ENCODE results near the gene FAM131B. TPM values are rescaled to one million over a fixed set of nuclear protein-coding genes. Genes with fewer than 3 reads are reported as not detected.
A peak's percentile ranks its signal among the peaks of the same experiment; 100 is the strongest.

The FAM131B gene
- total and polyA plus RNA-seq, 2 of the 13 experiments (the other 11 are each of a cell fraction or from before 2014, with no cell fraction given): 0.07 TPM; not detected in 1

DNA sequence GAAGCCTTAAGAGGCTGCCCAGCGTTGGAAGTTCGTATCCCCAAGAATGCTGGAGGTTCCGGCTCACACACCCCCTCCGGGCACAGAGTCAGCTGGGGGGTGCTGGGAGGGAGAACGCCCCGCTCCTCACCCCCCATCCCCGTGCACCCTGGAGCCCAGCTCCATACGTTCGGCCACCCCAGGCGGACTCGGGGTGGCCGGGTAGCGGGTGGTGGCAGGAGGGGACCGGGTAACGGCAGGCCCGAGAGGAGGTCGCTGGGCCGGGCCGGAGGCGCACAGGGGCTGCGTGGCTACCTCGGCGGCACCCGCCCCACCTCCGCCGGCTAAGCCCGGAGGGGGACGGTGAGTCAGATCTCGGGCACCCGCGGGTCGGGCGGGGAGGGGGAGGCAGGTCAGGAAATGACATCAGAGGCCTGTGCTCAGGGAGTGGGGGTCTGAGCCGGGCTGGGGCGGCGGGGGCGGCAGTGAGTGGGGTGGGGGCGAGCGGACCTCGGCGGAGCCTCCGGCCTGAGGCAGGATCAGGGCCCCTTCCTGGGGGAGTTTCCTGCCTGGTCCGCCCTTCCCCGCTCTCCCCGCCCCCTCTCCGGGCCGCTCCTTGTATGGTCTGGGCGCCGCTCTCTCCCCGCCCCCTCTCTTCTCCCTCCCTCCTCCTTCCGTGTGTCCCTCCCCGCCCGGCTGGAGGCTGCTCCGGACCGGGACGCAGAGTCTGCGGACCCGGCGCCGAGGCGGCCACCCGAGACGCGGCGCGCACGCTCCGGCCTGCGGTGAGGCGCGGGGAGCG lies 18.3 kb upstream of the FAM131B start, which contains the start of gene ZYX (continued):
- TF ChIP-seq CAMTA2 (CRISPR knock-in tag; IDR thresholded peaks at IDR 0.05; ENCODE audit: borderline replicate concordance) (peak; percentile 81; the same call in 1 of the 2 replicates), ZNF160 (CRISPR knock-in tag; IDR thresholded peaks at IDR 0.05) (peak; percentile 32; the same call in 1 of the 2 replicates), PHF5A (CRISPR knock-in tag; IDR thresholded peaks at IDR 0.05; ENCODE audit: low read depth, unreplicated experiment) (no peak), RNF2 (conservative IDR thresholded peaks at IDR 0.05; ENCODE audit: low read depth) (0 out of 2 replicates have a peak, but pooled peaks have one; percentile 19), ZNF570 (CRISPR knock-in tag; IDR thresholded peaks at IDR 0.05; ENCODE audit: borderline replicate concordance) (no peak), SOX6 (IDR thresholded peaks at IDR 0.05) (no peak), SOX6 (CRISPR knock-in tag; IDR thresholded peaks at IDR 0.05) (peak; percentile 45), ZNF777 (CRISPR knock-in tag; IDR thresholded peaks at IDR 0.05) (peak; percentile 11; the same call in 1 of the 2 replicates), ZNF747 (CRISPR knock-in tag; IDR thresholded peaks at IDR 0.05; ENCODE audit: borderline replicate concordance) (peak; percentile 19; the same call in 1 of the 2 replicates), ZNF572 (CRISPR knock-in tag; IDR thresholded peaks at IDR 0.05) (peak; percentile 84; the same call in 1 of the 2 replicates), AKAP8 (CRISPR knock-in tag; IDR thresholded peaks at IDR 0.05) (no peak), ZNF746 (CRISPR knock-in tag; IDR thresholded peaks at IDR 0.05) (peak; percentile 84), HNRNPK (IDR thresholded peaks at IDR 0.05; ENCODE audit: low read depth, low read length, poor library complexity, severe bottlenecking) (peak; percentile 45), POLR2AphosphoS5 (IDR thresholded peaks at IDR 0.05; ENCODE audit: low read depth, low read length) (peak; percentile 40), ZBTB7B (CRISPR knock-in tag; IDR thresholded peaks at IDR 0.05) (0 out of 2 replicates have a peak, but pooled peaks have one; percentile 28), ZKSCAN8 (CRISPR knock-in tag; IDR thresholded peaks at IDR 0.05; ENCODE audit: borderline replicate concordance) (no peak), RAD21 (CRISPR knock-in tag; IDR thresholded peaks at IDR 0.05) (0 out of 2 replicates have a peak, but pooled peaks have one; percentile 5), ZNF75D (CRISPR knock-in tag; IDR thresholded peaks at IDR 0.05; ENCODE audit: borderline replicate concordance) (no peak), ZNF687 (CRISPR knock-in tag; IDR thresholded peaks at IDR 0.05) (peak; percentile 74), NONO (IDR thresholded peaks at IDR 0.05) (no peak), NONO (CRISPR knock-in tag; conservative IDR thresholded peaks at IDR 0.05) (peak; percentile 48), IRX3 (CRISPR knock-in tag; IDR thresholded peaks at IDR 0.05; ENCODE audit: borderline replicate concordance, low read depth) (0 out of 2 replicates have a peak, but pooled peaks have one; percentile 16)
- TF ChIP-seq, protein P1, sequence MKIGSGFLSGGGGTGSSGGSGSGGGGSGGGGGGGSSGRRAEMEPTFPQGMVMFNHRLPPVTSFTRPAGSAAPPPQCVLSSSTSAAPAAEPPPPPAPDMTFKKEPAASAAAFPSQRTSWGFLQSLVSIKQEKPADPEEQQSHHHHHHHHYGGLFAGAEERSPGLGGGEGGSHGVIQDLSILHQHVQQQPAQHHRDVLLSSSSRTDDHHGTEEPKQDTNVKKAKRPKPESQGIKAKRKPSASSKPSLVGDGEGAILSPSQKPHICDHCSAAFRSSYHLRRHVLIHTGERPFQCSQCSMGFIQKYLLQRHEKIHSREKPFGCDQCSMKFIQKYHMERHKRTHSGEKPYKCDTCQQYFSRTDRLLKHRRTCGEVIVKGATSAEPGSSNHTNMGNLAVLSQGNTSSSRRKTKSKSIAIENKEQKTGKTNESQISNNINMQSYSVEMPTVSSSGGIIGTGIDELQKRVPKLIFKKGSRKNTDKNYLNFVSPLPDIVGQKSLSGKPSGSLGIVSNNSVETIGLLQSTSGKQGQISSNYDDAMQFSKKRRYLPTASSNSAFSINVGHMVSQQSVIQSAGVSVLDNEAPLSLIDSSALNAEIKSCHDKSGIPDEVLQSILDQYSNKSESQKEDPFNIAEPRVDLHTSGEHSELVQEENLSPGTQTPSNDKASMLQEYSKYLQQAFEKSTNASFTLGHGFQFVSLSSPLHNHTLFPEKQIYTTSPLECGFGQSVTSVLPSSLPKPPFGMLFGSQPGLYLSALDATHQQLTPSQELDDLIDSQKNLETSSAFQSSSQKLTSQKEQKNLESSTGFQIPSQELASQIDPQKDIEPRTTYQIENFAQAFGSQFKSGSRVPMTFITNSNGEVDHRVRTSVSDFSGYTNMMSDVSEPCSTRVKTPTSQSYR (CRISPR knock-in tag; IDR thresholded peaks at IDR 0.05; ENCODE audit: borderline replicate concordance): peak; percentile 77

Data from HepG2 (cell line).